HCT116 (cell line): ENCODE data around the gene PPM1F.

Source experiments
- CBX3 ChIP-seq: IDR thresholded peaks from 2 replicates; pipeline ENCODE4 v1.6.1; 2012; ENCODE audit warnings: low read depth
- ELF1 ChIP-seq: IDR thresholded peaks from 2 replicates; pipeline ENCODE4 v1.6.1; 2012; ENCODE audit warnings: low read depth, borderline replicate concordance
- EZH2 ChIP-seq: fragments of 200-600 bp; sonication (generic); IDR thresholded peaks from 2 replicates; pipeline ENCODE4 v1.6.1; 2017; ENCODE audit warnings: antibody characterized with exemption, mixed run types
- FOSL1 ChIP-seq: IDR thresholded peaks from 2 replicates; pipeline ENCODE4 v1.6.1; 2012; ENCODE audit warnings: low read depth
- POLR2AphosphoS5 ChIP-seq: IDR thresholded peaks from 2 replicates; pipeline ENCODE4 v1.6.1; 2011; ENCODE audit warnings: mild to moderate bottlenecking, low read depth, low read length, moderate library complexity
- TF ChIP-seq, protein P1 (sequence below), 3 experiments: fragments of 200-600 bp in 1 of 3; sonication (generic) in 1 of 3; IDR thresholded peaks in 2 of 3; conservative IDR thresholded peaks in 1 of 3; 2 replicates each; pipeline ENCODE4 v1.5.1; 2012 to 2017; ENCODE audit warnings: low read depth in 2 of 3, low read length in 2 of 3, antibody characterized with exemption in 1 of 3, borderline replicate concordance in 1 of 3, control low read depth in 1 of 3, mild to moderate bottlenecking in 1 of 3, mixed read lengths in 1 of 3, mixed run types in 1 of 3, moderate library complexity in 1 of 3; ENCODE audit not compliant: insufficient read depth in 1 of 3
- TF ChIP-seq, protein P2 (sequence below): IDR thresholded peaks from 2 replicates; pipeline ENCODE4 v1.6.1; 2012

DNA sequence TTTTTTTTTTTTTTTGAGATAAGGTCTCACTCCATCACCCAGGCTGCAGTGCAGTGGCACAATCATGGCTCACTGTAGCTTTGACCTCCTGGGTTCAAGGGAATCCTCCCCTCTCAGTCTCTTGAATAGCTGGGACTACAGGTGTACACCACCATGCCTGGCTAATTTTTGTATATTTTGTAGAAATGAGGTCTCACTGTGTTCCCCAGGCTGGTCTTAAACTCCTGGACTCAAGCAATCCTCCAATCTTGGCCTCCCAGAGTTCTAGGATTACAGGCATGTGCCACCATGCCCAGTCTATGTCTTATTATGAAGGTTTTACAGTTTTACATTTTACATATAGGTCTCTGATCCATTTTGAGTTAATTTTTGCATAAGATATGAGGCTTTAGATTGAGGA is 64.8 kb downstream of the PPM1F start:
- TF ChIP-seq, protein P1, sequence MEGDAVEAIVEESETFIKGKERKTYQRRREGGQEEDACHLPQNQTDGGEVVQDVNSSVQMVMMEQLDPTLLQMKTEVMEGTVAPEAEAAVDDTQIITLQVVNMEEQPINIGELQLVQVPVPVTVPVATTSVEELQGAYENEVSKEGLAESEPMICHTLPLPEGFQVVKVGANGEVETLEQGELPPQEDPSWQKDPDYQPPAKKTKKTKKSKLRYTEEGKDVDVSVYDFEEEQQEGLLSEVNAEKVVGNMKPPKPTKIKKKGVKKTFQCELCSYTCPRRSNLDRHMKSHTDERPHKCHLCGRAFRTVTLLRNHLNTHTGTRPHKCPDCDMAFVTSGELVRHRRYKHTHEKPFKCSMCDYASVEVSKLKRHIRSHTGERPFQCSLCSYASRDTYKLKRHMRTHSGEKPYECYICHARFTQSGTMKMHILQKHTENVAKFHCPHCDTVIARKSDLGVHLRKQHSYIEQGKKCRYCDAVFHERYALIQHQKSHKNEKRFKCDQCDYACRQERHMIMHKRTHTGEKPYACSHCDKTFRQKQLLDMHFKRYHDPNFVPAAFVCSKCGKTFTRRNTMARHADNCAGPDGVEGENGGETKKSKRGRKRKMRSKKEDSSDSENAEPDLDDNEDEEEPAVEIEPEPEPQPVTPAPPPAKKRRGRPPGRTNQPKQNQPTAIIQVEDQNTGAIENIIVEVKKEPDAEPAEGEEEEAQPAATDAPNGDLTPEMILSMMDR (IDR thresholded peaks at IDR 0.05 in 2 of 3, conservative IDR thresholded peaks at IDR 0.05 in 1 of 3; ENCODE audit: borderline replicate concordance in 1 of 3, insufficient read depth in 1 of 3, low read depth in 2 of 3, low read length in 2 of 3) = no peak
- TF ChIP-seq EZH2 (no peak), FOSL1 (no peak), POLR2AphosphoS5 (no peak), ELF1 (no peak), CBX3 (no peak)
- TF ChIP-seq, protein P2, sequence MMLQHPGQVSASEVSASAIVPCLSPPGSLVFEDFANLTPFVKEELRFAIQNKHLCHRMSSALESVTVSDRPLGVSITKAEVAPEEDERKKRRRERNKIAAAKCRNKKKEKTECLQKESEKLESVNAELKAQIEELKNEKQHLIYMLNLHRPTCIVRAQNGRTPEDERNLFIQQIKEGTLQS = no peak
